Mesendoderm (in vitro differentiated cells): ENCODE measurements around the gene BIN1.
A peak's percentile ranks its signal among the peaks of the same experiment; 100 is the strongest.

ENCODE experiments used
- DNase-seq: peaks from one replicate; pipeline ENCODE4 v3.0.0; 2013
- H2AK5ac ChIP-seq: 2 replicates; pipeline ENCODE4 v1.6.1; 2013; ENCODE audit warnings: low read length, inconsistent platforms
- H2BK120ac ChIP-seq: 2 replicates; pipeline ENCODE4 v1.6.1; 2013; ENCODE audit warnings: low read depth, mild to moderate bottlenecking, low read length, moderate library complexity, mixed read lengths
- H2BK15ac ChIP-seq: replicated peaks from 2 replicates; pipeline ENCODE4 v1.6.1; 2013; ENCODE audit warnings: low read depth, mild to moderate bottlenecking, moderate library complexity
- H2BK5ac ChIP-seq: 2 replicates; pipeline ENCODE4 v1.6.1; 2013; ENCODE audit warnings: low read length, inconsistent platforms
- H3K18ac ChIP-seq: 2 replicates; pipeline ENCODE4 v1.6.1; 2013; ENCODE audit warnings: mild to moderate bottlenecking, low read length, mixed read lengths
- H3K23ac ChIP-seq: one replicate; pipeline ENCODE4 v1.6.1; 2013; ENCODE audit warnings: low read length
- H3K27ac ChIP-seq: 2 replicates; pipeline ENCODE4 v1.5.1; 2013; ENCODE audit warnings: low read depth, mild to moderate bottlenecking, inconsistent platforms, low read length, moderate library complexity
- H3K27me3 ChIP-seq: 2 replicates; pipeline ENCODE4 v1.6.1; 2013; ENCODE audit warnings: low read length, control low read depth, mild to moderate bottlenecking, inconsistent platforms; ENCODE audit not compliant: insufficient read depth, poor library complexity
- H3K36me3 ChIP-seq: 2 replicates; pipeline ENCODE4 v1.6.1; 2013; ENCODE audit warnings: low read length, inconsistent platforms; ENCODE audit not compliant: control insufficient read depth, insufficient read depth
- H3K4ac ChIP-seq: one replicate; pipeline ENCODE4 v1.6.1; 2013; ENCODE audit warnings: low read depth, mild to moderate bottlenecking, low read length, moderate library complexity
- H3K4me1 ChIP-seq: 2 replicates; pipeline ENCODE4 v1.6.1; 2013; ENCODE audit warnings: low read depth, low read length, inconsistent platforms; ENCODE audit not compliant: control insufficient read depth
- H3K4me2 ChIP-seq: 2 replicates; pipeline ENCODE4 v1.6.1; 2013; ENCODE audit warnings: low read length
- H3K4me3 ChIP-seq: 2 replicates; pipeline ENCODE4 v1.5.1; 2013; ENCODE audit warnings: mild to moderate bottlenecking, low read length
- H3K56ac ChIP-seq: one replicate; pipeline ENCODE4 v1.6.1; 2013; ENCODE audit warnings: low read length
- H3K79me1 ChIP-seq: 2 replicates; pipeline ENCODE4 v1.6.1; 2013; ENCODE audit warnings: low read length, inconsistent platforms
- H3K79me2 ChIP-seq: 2 replicates; pipeline ENCODE4 v1.6.1; 2013; ENCODE audit warnings: mild to moderate bottlenecking, low read length; ENCODE audit not compliant: control insufficient read depth, insufficient read depth
- H3K9ac ChIP-seq: 2 replicates; pipeline ENCODE4 v1.6.1; 2013; ENCODE audit warnings: low read length, inconsistent platforms
- H4K5ac ChIP-seq: one replicate; pipeline ENCODE4 v1.6.1; 2013; ENCODE audit warnings: low read length
- H4K8ac ChIP-seq: one replicate; pipeline ENCODE4 v1.6.1; 2013; ENCODE audit warnings: low read depth, mild to moderate bottlenecking, control low read depth, low read length, moderate library complexity
- WGBS: extraction: QIAGEN DNeasy Blood & Tissue Kit; methylation state at CpG from one replicate; pipeline ENCODE4 v1.1.7; 2013; ENCODE audit warnings: low lambda C conversion rate, missing lambda C conversion rate; ENCODE audit not compliant: insufficient coverage; ENCODE audit errors: extremely low coverage; 5-methylcytosine and 5-hydroxymethylcytosine counted together

Gene BIN1

DNA sequence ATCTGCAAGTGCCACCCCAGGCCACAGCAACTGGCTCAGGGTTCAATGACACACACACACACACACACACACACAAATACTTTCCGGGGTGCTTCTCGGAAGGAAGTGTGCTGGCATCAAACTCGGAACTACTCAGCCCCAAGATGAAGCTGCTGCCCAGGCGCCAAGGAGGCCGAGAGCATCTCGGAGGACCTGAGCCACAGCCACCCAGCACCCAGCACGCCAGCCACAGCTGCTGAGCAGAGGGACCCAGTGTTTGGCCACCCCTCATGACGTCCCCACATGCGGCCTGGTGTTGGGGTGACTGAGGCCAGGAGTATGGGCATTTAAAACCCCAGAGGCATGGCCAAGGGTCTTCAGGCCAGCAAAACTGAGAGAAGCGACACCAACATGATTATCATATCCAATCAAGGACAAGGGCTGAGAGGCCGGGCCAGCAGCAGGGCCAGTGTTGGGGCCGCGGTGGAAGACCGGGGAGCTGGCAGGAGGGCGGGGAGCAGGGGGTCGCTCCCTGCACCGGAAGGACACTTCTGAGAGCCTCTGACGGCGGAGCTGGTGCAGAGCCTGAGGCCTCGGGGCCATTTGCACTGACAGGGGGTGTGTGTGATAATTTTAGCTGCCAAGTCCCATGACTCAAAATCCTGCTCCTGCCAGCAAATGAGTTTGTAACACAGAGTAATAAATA, 61.8 kb downstream of the BIN1 start:
- no peak overlapping the region for H4K8ac ChIP-seq
- H2AK5ac ChIP-seq: no peak overlapping the region
- no peak overlapping the region for H3K27ac ChIP-seq
- H3K18ac ChIP-seq: no peak overlapping the region
- no peaks in the 10 kb centered on the region for H3K4me1 ChIP-seq
- no peak overlapping the region for H3K4me3 ChIP-seq
- H4K5ac ChIP-seq: no peak overlapping the region
- H3K79me2 ChIP-seq: no peaks in the 10 kb centered on the region
- no CpG with 5 or more reads among the region's 20 CpGs for WGBS
- no peak overlapping the region for H3K4me2 ChIP-seq
- no peak overlapping the region for H3K4ac ChIP-seq
- H3K23ac ChIP-seq: no peak overlapping the region
- no peak overlapping the region for H2BK5ac ChIP-seq
- H2BK15ac ChIP-seq: no peak overlapping the region
- H3K36me3 ChIP-seq: no peaks in the 10 kb centered on the region
- H3K9ac ChIP-seq: no peak overlapping the region
- H3K56ac ChIP-seq: no peak overlapping the region
- no peaks in the 10 kb centered on the region for H3K27me3 ChIP-seq
- DNase-seq: no peak
- H2BK120ac ChIP-seq: no peak overlapping the region
- no peaks in the 10 kb centered on the region for H3K79me1 ChIP-seq

DNA sequence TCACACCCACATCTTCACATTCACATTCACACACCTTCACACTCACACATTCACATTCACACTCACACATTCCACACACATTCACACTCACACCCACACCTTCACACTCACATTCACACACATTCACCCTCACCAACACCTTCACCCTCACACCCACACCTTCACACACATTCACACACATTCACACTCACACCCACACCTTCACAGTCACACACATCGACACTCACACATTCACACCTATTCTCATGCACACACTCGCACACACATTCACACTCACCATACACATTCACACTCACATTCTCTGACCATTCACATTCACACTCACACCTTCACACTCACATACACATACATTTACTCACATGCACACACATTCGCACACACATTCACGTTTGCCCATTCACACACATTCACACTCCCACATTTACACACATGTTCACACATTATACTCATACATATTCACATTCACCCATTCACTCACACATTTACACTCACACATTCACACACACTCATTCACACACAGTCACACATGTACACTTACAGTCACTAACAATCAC, 62.7 kb downstream of the BIN1 start:
- Histone ChIP-seq H2BK15ac (no peak overlapping the region), H4K8ac (no peak overlapping the region), H3K23ac (no peak overlapping the region), H3K18ac (no peak overlapping the region), H3K27ac (no peak overlapping the region), H3K4me1 (no peaks in the 10 kb centered on the region), H3K27me3 (no peaks in the 10 kb centered on the region), H3K56ac (no peak overlapping the region), H3K36me3 (no peaks in the 10 kb centered on the region), H3K4me2 (no peak overlapping the region), H3K4me3 (no peak overlapping the region), H2AK5ac (no peak overlapping the region), H3K9ac (no peak overlapping the region), H4K5ac (no peak overlapping the region), H2BK5ac (no peak overlapping the region), H3K4ac (no peak overlapping the region), H3K79me1 (no peaks in the 10 kb centered on the region), H3K79me2 (no peaks in the 10 kb centered on the region), H2BK120ac (no peak overlapping the region)
- WGBS: 100% methylated on average over 4 of the region's 4 CpGs
- DNase-seq: no peak

GRCh38 chr2:127043367-127044164, 63.4 kb downstream of the BIN1 start:
- no peak overlapping the region for H3K4me2 ChIP-seq
- peak; percentile 49 for DNase-seq
- no peaks in the 10 kb centered on the region for H3K27me3 ChIP-seq
- no peak overlapping the region for H3K4me3 ChIP-seq
- H3K9ac ChIP-seq: no peak overlapping the region
- no peaks in the 10 kb centered on the region for H3K36me3 ChIP-seq
- H2BK120ac ChIP-seq: no peak overlapping the region
- H3K18ac ChIP-seq: no peak overlapping the region
- H3K4me1 ChIP-seq: no peaks in the 10 kb centered on the region
- no peaks in the 10 kb centered on the region for H3K79me2 ChIP-seq
- no peak overlapping the region for H3K27ac ChIP-seq
- H3K79me1 ChIP-seq: no peaks in the 10 kb centered on the region
- H4K8ac ChIP-seq: no peak overlapping the region
- no peak overlapping the region for H2BK5ac ChIP-seq
- H3K56ac ChIP-seq: no peak overlapping the region
- no peak overlapping the region for H3K4ac ChIP-seq
- no peak overlapping the region for H3K23ac ChIP-seq
- H2BK15ac ChIP-seq: no peak overlapping the region
- H2AK5ac ChIP-seq: no peak overlapping the region
- no peak overlapping the region for H4K5ac ChIP-seq
- WGBS: 100% methylated on average over 4 of the region's 27 CpGs

DNA sequence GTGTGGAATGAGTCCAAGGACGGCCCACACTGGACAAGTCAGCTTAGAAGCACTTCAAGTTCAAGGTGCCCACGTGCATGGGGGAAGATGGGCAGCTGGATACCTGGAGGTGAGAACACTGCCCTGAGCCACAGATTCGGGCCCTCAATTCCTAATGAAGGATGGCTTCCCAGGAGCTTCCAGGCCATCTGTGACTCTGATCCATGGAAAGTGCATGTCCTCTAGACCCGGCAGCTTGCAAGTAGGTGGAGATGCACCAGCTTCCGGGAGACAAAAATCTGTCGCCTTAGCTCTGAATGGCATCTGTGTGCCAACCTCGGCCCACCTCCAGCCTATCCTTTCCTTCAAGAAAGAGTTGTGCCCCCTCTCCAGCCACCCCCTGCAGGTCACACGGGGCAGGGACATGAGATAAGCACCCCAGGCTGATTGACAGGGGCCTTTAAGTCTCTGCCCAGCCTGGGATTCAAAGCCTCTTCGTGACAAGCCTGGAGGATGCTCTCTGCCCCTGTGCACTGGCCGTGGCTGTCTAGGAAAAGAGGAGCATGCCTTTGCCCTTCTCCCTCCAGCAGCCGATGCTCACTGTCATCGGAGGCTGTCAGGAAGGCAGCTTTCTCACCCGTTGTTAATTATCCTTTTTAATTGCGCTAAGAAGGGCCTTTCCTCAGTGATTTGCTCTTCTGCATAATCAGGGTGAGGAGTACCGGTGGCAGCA, 65.5 kb downstream of the BIN1 start:
- H3K56ac ChIP-seq: no peak overlapping the region
- no peaks in the 10 kb centered on the region for H3K79me1 ChIP-seq
- H2BK5ac ChIP-seq: no peak overlapping the region
- H3K27ac ChIP-seq: no peak overlapping the region
- no peaks in the 10 kb centered on the region for H3K36me3 ChIP-seq
- no peaks in the 10 kb centered on the region for H3K27me3 ChIP-seq
- no peak for DNase-seq
- no peaks in the 10 kb centered on the region for H3K79me2 ChIP-seq
- no peak overlapping the region for H3K23ac ChIP-seq
- H3K4me1 ChIP-seq: no peaks in the 10 kb centered on the region
- no peak overlapping the region for H3K4me3 ChIP-seq
- WGBS: no CpG with 5 or more reads among the region's 15 CpGs
- no peak overlapping the region for H4K8ac ChIP-seq
- no peak overlapping the region for H2AK5ac ChIP-seq
- H2BK15ac ChIP-seq: no peak overlapping the region
- no peak overlapping the region for H3K4ac ChIP-seq
- no peak overlapping the region for H3K9ac ChIP-seq
- H2BK120ac ChIP-seq: no peak overlapping the region
- H3K4me2 ChIP-seq: no peak overlapping the region
- H4K5ac ChIP-seq: no peak overlapping the region
- no peak overlapping the region for H3K18ac ChIP-seq

DNA sequence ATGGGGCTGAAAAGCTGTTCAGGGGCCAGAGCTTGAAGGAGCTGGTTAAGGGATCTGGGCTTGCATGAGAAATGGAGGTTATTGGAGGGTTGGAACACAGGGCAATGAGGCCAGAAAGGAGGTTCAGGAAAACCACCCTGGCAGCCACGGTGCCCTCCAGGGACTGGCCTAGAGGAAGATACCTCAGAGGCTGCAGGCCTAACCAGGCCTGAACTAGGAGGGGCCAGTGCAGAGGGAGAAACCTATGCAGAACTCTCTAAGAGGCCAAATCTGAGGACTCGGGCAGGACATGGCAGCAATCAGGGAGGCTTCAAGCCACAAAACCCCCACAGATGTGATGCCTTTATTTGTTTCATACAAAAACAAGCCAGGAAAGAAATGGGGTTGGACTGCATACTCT, 66.8 kb downstream of the BIN1 start:
- H3K36me3 ChIP-seq: no peaks in the 10 kb centered on the region
- H3K18ac ChIP-seq: no peak overlapping the region
- H4K5ac ChIP-seq: no peak overlapping the region
- H3K4me1 ChIP-seq: no peaks in the 10 kb centered on the region
- H2BK120ac ChIP-seq: no peak overlapping the region
- H3K4me3 ChIP-seq: no peak overlapping the region
- H3K4me2 ChIP-seq: no peak overlapping the region
- no peaks in the 10 kb centered on the region for H3K27me3 ChIP-seq
- no peaks in the 10 kb centered on the region for H3K79me2 ChIP-seq
- H3K23ac ChIP-seq: no peak overlapping the region
- H2BK15ac ChIP-seq: no peak overlapping the region
- no peak overlapping the region for H3K56ac ChIP-seq
- H3K79me1 ChIP-seq: no peaks in the 10 kb centered on the region
- H2AK5ac ChIP-seq: no peak overlapping the region
- no peak overlapping the region for H2BK5ac ChIP-seq
- no peak overlapping the region for H3K27ac ChIP-seq
- H3K9ac ChIP-seq: no peak overlapping the region
- no CpG with 5 or more reads among the region's 2 CpGs for whole genome bisulfite sequencing
- DNase-seq: no peak
- no peak overlapping the region for H4K8ac ChIP-seq
- no peak overlapping the region for H3K4ac ChIP-seq
